ENCODE data around the gene PIM3. TPM values are rescaled to one million over a fixed set of nuclear protein-coding genes. Genes with fewer than 3 reads are reported as not detected.
A peak's percentile ranks its signal among the peaks of the same experiment; 100 is the strongest.

PIM3 gene
- total RNA-seq, 1 experiment from 2014 or later = 42.9 TPM

DNA sequence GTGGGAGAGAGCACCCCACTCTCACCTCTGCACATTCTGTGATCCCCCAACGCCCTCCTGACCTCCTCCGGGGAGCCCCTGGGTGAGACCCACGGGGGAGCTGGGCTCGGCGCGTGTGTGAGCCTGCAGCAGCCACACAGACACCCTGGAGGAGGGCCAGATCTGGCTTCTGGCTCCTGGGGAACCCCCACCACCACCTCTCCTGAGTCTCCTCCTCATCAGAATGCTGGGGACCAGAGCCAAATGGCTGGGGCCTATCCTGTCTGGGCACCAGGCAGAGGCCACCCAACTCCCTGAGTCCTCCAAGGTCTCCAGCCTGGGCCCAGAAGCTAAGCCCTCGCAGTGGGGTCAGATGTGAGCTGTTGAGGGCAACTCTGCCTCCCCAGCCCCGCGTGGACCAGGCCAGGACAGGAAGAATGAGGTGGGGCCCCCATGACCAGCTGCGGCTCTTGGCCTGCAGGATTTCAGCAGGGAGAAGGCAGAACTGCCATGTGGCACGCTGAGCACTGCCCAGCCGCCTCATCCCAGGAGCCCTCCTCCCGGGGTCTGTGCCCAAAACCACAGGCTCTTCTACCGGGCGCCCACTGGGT lies 5.5 kb upstream of the PIM3 start (continued):
- TF ChIP-seq ELF4 (CRISPR knock-in tag; IDR thresholded peaks at IDR 0.05; ENCODE audit: low read depth) = no peak

DNA sequence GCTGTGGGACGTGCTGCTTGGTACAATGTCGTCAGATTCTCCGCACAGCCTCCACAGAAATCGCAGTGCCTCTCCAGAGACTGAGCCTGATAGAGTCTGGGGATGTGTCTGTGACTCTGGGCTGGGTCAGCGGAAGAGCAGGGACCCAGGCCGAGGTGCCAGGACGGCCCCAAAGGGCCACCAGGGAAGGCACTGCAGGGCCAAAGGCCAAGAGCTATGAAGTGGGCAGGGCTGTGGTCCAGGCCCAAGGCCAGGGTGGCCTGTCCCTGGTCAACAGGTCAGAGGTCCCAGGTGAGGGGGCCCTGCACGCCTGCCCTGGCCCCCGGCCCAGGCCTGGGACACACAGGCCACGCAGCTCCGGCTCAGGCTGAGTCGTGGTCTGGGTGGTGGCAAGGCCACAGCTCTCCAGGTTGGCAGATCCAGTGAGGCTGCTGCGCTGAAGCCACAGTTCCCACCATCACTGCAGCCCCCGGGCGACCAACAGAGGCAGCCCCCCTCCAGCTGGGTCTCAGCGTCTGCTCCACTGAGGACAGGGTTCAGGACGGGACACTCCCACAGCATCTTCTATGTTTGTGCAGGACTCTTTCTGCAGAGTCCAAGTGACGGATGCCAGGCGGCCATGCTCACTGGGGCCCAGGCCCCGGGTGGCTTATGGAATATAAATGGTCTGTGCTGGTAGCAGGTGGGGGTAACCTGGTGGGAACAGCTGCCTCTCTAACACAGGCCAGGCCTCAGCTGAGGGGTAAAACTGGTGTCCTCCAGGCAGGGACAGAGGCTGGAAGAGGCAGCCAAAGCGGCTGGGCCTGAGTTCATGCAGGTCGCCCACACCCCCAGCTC lies 4.8 kb upstream of the PIM3 start:
- no peak overlapping the region for H3K27ac Mint-ChIP-seq
- TF ChIP-seq, protein P1, sequence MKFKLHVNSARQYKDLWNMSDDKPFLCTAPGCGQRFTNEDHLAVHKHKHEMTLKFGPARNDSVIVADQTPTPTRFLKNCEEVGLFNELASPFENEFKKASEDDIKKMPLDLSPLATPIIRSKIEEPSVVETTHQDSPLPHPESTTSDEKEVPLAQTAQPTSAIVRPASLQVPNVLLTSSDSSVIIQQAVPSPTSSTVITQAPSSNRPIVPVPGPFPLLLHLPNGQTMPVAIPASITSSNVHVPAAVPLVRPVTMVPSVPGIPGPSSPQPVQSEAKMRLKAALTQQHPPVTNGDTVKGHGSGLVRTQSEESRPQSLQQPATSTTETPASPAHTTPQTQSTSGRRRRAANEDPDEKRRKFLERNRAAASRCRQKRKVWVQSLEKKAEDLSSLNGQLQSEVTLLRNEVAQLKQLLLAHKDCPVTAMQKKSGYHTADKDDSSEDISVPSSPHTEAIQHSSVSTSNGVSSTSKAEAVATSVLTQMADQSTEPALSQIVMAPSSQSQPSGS (CRISPR knock-in tag; IDR thresholded peaks at IDR 0.05; ENCODE audit: borderline replicate concordance, low read depth) = no peak
- TF ChIP-seq, protein P2, sequence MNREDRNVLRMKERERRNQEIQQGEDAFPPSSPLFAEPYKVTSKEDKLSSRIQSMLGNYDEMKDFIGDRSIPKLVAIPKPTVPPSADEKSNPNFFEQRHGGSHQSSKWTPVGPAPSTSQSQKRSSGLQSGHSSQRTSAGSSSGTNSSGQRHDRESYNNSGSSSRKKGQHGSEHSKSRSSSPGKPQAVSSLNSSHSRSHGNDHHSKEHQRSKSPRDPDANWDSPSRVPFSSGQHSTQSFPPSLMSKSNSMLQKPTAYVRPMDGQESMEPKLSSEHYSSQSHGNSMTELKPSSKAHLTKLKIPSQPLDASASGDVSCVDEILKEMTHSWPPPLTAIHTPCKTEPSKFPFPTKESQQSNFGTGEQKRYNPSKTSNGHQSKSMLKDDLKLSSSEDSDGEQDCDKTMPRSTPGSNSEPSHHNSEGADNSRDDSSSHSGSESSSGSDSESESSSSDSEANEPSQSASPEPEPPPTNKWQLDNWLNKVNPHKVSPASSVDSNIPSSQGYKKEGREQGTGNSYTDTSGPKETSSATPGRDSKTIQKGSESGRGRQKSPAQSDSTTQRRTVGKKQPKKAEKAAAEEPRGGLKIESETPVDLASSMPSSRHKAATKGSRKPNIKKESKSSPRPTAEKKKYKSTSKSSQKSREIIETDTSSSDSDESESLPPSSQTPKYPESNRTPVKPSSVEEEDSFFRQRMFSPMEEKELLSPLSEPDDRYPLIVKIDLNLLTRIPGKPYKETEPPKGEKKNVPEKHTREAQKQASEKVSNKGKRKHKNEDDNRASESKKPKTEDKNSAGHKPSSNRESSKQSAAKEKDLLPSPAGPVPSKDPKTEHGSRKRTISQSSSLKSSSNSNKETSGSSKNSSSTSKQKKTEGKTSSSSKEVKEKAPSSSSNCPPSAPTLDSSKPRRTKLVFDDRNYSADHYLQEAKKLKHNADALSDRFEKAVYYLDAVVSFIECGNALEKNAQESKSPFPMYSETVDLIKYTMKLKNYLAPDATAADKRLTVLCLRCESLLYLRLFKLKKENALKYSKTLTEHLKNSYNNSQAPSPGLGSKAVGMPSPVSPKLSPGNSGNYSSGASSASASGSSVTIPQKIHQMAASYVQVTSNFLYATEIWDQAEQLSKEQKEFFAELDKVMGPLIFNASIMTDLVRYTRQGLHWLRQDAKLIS (CRISPR knock-in tag; IDR thresholded peaks at IDR 0.05; ENCODE audit: borderline replicate concordance) = no peak
- TF ChIP-seq MYBL2 (CRISPR knock-in tag; IDR thresholded peaks at IDR 0.05) (no peak), ZNF263 (CRISPR knock-in tag; IDR thresholded peaks at IDR 0.05; ENCODE audit: low read depth) (no peak), GABPB1 (CRISPR knock-in tag; IDR thresholded peaks at IDR 0.05) (0 out of 2 replicates have a peak, but pooled peaks have one; percentile 17)
- ChIA-PET POLR2A (no interaction called here), CTCF (interaction anchor here (0.6 to 1.5 kb wide), 4 partner anchors 28 to 230 kb away, joined by 3 to 6 read pairs (median 4); no protein-coding TSS in a partner anchor)
- DNase-seq (ENCODE audit: low spot score) = no peak
- no peaks in the 10 kb centered on the region for H3K9me3 Mint-ChIP-seq
- no peak overlapping the region for H3K4me3 Mint-ChIP-seq
- no peaks in the 10 kb centered on the region for H3K36me3 Mint-ChIP-seq
- H3K27me3 Mint-ChIP-seq (ENCODE audit: low read depth) = no peaks in the 10 kb centered on the region; the same call in 1 of the 2 replicates
- H3K4me1 Mint-ChIP-seq = no peaks in the 10 kb centered on the region
- no peak for ATAC-seq

DNA sequence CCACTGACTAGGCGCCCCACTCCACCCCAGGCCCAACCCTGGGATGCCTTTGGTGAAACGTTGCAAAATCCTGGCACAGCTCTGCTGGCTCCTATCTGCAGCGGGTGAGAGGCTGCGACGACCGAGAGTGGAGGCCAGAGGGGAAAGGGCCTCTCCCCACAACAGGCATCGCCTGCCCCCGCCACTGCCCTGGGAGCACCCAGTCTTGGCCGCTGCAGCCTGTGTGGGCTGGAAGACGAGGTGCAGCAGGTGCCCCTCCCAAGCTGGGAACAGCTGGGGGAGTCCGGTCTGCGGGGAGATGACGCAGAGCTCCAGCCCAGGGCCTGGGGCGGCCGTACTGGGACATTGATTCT lies 4.2 kb upstream of the PIM3 start:
- Mint-ChIP-seq H3K27ac (no peak overlapping the region), H3K36me3 (no peaks in the 10 kb centered on the region), H3K9me3 (no peaks in the 10 kb centered on the region), H3K4me3 (no peak overlapping the region), H3K27me3 (ENCODE audit: low read depth) (no peaks in the 10 kb centered on the region; the same call in 1 of the 2 replicates), H3K4me1 (no peaks in the 10 kb centered on the region)
- DNase-seq (ENCODE audit: low spot score) = no peak
- no peak for ATAC-seq
- CTCF ChIA-PET = interaction anchor here (0.6 to 1.4 kb wide), 2 partner anchors 27 to 74 kb away, joined by 3 to 4 read pairs; no protein-coding TSS in a partner anchor
- TF ChIP-seq ZNF671 (CRISPR knock-in tag; IDR thresholded peaks at IDR 0.05) (no peak), RORB (CRISPR knock-in tag; IDR thresholded peaks at IDR 0.05) (no peak)
- TF ChIP-seq, protein P3, sequence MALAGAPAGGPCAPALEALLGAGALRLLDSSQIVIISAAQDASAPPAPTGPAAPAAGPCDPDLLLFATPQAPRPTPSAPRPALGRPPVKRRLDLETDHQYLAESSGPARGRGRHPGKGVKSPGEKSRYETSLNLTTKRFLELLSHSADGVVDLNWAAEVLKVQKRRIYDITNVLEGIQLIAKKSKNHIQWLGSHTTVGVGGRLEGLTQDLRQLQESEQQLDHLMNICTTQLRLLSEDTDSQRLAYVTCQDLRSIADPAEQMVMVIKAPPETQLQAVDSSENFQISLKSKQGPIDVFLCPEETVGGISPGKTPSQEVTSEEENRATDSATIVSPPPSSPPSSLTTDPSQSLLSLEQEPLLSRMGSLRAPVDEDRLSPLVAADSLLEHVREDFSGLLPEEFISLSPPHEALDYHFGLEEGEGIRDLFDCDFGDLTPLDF (CRISPR knock-in tag; IDR thresholded peaks at IDR 0.05) = no peak
- POLR2A ChIA-PET = no interaction called here

DNA sequence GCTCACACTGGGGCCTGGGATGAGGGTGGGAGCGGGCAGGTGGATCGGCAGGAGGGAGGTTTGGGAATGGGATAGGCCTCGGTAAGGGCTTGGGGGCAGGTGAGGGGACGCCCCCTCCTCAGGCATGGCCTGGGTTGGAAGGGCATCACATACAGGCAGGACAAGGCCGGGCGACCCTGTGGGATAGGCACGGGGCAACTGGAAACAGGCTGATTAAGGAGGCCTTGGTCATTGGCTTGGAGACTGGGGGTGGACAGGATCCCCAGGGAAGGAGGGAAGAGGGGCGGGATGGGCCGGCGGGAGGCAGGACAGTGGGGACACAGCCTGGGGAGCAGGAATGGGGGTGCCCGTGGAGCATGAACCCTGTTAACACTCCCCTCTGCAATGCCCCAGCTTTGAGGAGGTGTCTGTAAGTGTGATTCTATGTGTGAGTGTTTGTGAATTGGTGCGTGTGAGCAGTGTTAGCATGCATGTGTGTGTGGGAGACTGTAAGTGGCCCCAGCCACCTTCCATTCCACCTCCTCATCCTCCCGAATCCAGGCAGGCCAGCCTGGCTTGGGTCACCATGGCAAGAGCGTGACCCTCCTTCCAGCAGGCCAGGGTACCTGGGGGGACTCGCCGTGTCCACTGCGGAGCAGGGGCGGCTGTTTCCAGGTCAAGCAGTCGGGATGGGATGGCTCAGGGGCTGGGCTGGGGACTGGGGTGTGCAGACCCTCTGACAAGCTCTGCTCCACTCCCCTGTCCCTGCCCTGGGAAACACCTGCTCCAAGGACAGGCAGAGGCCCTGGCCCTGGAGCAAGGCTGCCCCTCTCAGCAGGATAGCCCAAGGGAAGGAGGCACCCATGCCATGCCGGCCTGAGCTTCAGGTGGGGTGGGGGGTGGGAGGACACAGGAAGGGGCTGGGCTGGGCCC lies 3.4 kb upstream of the PIM3 start:
- H3K9me3 Mint-ChIP-seq = no peaks in the 10 kb centered on the region
- H3K27me3 Mint-ChIP-seq (ENCODE audit: low read depth) = no peaks in the 10 kb centered on the region; the same call in 1 of the 2 replicates
- no peaks in the 10 kb centered on the region for H3K4me1 Mint-ChIP-seq
- ATAC-seq (no peak), DNase-seq (ENCODE audit: low spot score) (no peak)
- no peak for TF ChIP-seq TCF7 (CRISPR knock-in tag; IDR thresholded peaks at IDR 0.05; ENCODE audit: low read depth)
- TF ChIP-seq, protein P4, sequence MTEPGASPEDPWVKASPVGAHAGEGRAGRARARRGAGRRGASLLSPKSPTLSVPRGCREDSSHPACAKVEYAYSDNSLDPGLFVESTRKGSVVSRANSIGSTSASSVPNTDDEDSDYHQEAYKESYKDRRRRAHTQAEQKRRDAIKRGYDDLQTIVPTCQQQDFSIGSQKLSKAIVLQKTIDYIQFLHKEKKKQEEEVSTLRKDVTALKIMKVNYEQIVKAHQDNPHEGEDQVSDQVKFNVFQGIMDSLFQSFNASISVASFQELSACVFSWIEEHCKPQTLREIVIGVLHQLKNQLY (CRISPR knock-in tag; IDR thresholded peaks at IDR 0.05) = no peak
- no peak for TF ChIP-seq JUN (CRISPR knock-in tag; IDR thresholded peaks at IDR 0.05)
- TF ChIP-seq, protein P5, sequence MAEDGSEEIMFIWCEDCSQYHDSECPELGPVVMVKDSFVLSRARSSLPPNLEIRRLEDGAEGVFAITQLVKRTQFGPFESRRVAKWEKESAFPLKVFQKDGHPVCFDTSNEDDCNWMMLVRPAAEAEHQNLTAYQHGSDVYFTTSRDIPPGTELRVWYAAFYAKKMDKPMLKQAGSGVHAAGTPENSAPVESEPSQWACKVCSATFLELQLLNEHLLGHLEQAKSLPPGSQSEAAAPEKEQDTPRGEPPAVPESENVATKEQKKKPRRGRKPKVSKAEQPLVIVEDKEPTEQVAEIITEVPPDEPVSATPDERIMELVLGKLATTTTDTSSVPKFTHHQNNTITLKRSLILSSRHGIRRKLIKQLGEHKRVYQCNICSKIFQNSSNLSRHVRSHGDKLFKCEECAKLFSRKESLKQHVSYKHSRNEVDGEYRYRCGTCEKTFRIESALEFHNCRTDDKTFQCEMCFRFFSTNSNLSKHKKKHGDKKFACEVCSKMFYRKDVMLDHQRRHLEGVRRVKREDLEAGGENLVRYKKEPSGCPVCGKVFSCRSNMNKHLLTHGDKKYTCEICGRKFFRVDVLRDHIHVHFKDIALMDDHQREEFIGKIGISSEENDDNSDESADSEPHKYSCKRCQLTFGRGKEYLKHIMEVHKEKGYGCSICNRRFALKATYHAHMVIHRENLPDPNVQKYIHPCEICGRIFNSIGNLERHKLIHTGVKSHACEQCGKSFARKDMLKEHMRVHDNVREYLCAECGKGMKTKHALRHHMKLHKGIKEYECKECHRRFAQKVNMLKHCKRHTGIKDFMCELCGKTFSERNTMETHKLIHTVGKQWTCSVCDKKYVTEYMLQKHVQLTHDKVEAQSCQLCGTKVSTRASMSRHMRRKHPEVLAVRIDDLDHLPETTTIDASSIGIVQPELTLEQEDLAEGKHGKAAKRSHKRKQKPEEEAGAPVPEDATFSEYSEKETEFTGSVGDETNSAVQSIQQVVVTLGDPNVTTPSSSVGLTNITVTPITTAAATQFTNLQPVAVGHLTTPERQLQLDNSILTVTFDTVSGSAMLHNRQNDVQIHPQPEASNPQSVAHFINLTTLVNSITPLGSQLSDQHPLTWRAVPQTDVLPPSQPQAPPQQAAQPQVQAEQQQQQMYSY (CRISPR knock-in tag; IDR thresholded peaks at IDR 0.05) = no peak
- TF ChIP-seq MXD4 (CRISPR knock-in tag; IDR thresholded peaks at IDR 0.05; ENCODE audit: borderline replicate concordance) = no peak
- no peak overlapping the region for H3K4me3 Mint-ChIP-seq
- POLR2A ChIA-PET = interaction anchor here (0.8 kb wide), 1 partner anchor 11 kb away, joined by 4 read pairs; no protein-coding TSS in a partner anchor
- no peaks in the 10 kb centered on the region for H3K36me3 Mint-ChIP-seq
- no peak overlapping the region; the same call in 1 of the 2 replicates for H3K27ac Mint-ChIP-seq
- CTCF ChIA-PET = interaction anchor here (1.2 kb wide), 1 partner anchor 73 kb away, joined by 3 read pairs; no protein-coding TSS in a partner anchor
